HL-60 (cell line): Measurements from ENCODE around the gene SEL1L.

ENCODE experiments used
- DNase-seq, 2 experiments: peaks; one replicate each; pipeline ENCODE4 v3.0.0-alpha.2; 2010 to 2020; ENCODE audit warnings: low read depth in 1 of 2, low spot score in 1 of 2
- H3K27ac ChIP-seq: fragments of 250-450 bp; sonication (Bioruptor Pico); replicated peaks from 2 replicates; pipeline ENCODE4 v1.5.1; 2020; ENCODE audit warnings: mild to moderate bottlenecking, moderate library complexity
- H3K27me3 ChIP-seq: fragments of 250-450 bp; sonication (Bioruptor Pico); 2 replicates; pipeline ENCODE4 v1.5.1; 2021; ENCODE audit warnings: mild to moderate bottlenecking, moderate library complexity; ENCODE audit not compliant: insufficient read depth, poor library complexity, severe bottlenecking
- H3K4me3 ChIP-seq: replicated peaks from 2 replicates; pipeline ENCODE4 v1.5.1; 2011; ENCODE audit warnings: mild to moderate bottlenecking, control low read depth, low read length; ENCODE audit not compliant: insufficient read depth
- CTCF ChIP-seq: IDR thresholded peaks from one replicate; pipeline ENCODE4 v1.5.1; 2011; ENCODE audit warnings: low read length, control low read depth, inconsistent platforms; ENCODE audit not compliant: insufficient read depth
- GABPA ChIP-seq: IDR thresholded peaks from 2 replicates; pipeline ENCODE4 v1.6.1; 2012; ENCODE audit warnings: low read depth
- POLR2AphosphoS5 ChIP-seq: IDR thresholded peaks from 2 replicates; pipeline ENCODE4 v1.6.1; 2012; ENCODE audit warnings: low read depth
- SPI1 ChIP-seq: IDR thresholded peaks from 2 replicates; pipeline ENCODE4 v1.6.1; 2012; ENCODE audit warnings: low read depth, mild to moderate bottlenecking, borderline replicate concordance
- TF ChIP-seq, protein P1 (sequence below): IDR thresholded peaks from 2 replicates; pipeline ENCODE4 v1.6.1; 2012; ENCODE audit warnings: low read depth; ENCODE audit not compliant: insufficient replicate concordance

SEL1L gene

GRCh38 chr14:81449576-81449975 is 84.1 kb downstream of the SEL1L start:
- H3K27me3 ChIP-seq, result no peaks in the 10 kb centered on the region
- no peak overlapping the region for H3K27ac ChIP-seq
- no peak for DNase-seq
- TF ChIP-seq GABPA (no peak), CTCF (no peak), POLR2AphosphoS5 (no peak), SPI1 (no peak)
- TF ChIP-seq, protein P1, sequence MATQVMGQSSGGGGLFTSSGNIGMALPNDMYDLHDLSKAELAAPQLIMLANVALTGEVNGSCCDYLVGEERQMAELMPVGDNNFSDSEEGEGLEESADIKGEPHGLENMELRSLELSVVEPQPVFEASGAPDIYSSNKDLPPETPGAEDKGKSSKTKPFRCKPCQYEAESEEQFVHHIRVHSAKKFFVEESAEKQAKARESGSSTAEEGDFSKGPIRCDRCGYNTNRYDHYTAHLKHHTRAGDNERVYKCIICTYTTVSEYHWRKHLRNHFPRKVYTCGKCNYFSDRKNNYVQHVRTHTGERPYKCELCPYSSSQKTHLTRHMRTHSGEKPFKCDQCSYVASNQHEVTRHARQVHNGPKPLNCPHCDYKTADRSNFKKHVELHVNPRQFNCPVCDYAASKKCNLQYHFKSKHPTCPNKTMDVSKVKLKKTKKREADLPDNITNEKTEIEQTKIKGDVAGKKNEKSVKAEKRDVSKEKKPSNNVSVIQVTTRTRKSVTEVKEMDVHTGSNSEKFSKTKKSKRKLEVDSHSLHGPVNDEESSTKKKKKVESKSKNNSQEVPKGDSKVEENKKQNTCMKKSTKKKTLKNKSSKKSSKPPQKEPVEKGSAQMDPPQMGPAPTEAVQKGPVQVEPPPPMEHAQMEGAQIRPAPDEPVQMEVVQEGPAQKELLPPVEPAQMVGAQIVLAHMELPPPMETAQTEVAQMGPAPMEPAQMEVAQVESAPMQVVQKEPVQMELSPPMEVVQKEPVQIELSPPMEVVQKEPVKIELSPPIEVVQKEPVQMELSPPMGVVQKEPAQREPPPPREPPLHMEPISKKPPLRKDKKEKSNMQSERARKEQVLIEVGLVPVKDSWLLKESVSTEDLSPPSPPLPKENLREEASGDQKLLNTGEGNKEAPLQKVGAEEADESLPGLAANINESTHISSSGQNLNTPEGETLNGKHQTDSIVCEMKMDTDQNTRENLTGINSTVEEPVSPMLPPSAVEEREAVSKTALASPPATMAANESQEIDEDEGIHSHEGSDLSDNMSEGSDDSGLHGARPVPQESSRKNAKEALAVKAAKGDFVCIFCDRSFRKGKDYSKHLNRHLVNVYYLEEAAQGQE, result no peak
- no peak overlapping the region for H3K4me3 ChIP-seq

DNA sequence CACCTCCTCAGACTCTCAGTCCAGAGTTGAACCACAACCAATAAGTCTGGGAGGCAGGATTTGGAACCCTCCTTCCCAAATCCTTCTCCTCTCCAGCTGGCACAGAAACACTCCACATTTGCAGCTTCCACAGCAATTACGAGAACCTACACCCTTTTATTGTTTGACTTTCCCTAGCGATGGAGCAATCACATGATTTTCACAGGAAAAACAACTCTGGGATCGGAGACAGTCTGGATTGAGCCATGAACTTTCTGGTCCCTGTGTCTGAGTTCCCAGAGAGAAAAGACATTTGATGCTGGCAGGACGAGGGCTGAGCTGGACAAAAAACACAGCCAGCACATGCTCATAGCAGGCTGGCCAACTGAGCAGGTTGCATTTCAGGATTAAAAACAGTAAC is 84.5 kb downstream of the SEL1L start:
- Histone ChIP-seq H3K27ac (no peak overlapping the region), H3K27me3 (no peaks in the 10 kb centered on the region), H3K4me3 (no peak overlapping the region)

DNA sequence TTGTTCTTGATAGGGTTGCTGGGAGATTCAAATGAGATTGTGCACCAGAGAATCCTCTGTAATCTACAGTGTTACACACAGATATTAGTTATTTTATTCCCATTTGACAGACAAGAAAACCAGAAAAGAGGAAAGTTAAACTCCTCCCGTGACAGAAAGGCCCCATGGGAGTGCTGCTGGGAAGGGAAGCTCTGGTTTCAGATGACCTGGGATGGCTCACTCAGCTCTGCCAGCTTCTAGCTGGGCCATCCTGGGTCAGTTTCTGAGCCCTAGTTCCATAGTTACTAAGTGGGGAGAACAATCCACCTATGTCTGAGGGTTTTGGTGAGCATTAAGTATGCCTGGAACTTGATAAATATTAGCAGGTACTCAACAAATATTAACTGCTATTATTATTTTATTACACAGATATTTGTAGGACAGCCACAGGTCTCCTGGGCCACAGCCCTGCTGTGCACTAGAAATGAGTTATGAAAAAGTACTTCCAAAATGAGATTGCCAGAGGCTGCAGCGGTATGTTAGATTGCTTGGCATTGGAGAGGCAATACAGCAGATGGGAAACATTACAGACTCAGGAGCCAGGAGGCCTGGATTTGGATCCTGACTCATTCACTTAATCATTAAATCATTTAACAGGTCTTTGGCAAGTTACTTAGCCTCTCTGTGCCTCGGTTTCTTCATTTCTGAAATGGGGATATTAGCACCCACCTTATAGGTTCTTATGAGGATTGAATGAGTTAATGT is 86.5 kb downstream of the SEL1L start:
- TF ChIP-seq SPI1 (no peak), POLR2AphosphoS5 (no peak), CTCF (no peak), GABPA (no peak)
- TF ChIP-seq, protein P1, result no peak
- H3K27ac ChIP-seq, result no peak overlapping the region

More for the DNA sequence above, 84.5 kb downstream of the SEL1L start:
- TF ChIP-seq POLR2AphosphoS5 (no peak), CTCF (no peak), GABPA (no peak), SPI1 (no peak)
- TF ChIP-seq, protein P1, result no peak
- DNase-seq, result no peak

More for the DNA sequence above, 86.5 kb downstream of the SEL1L start:
- Histone ChIP-seq H3K4me3 (no peak overlapping the region), H3K27me3 (peaks cover under 1% of the 10 kb centered on the region)
- no peak for DNase-seq
